Skeletal muscle tissue (tissue), 4 donors: ENCODE measurements around the gene DDX49. TPM values are rescaled to one million over a fixed set of nuclear protein-coding genes. Genes with fewer than 3 reads are reported as not detected.

ENCODE experiments used
- H3K27ac ChIP-seq: one replicate; pipeline ENCODE4 v1.7.0; 2013; ENCODE audit warnings: mild to moderate bottlenecking, low read depth, low read length, inconsistent platforms
- H3K27me3 ChIP-seq, 3 donors: one replicate each; pipeline ENCODE4 v1.7.0; 2013; ENCODE audit warnings: low read length in 3 of 3; ENCODE audit not compliant: control insufficient read depth in 3 of 3, insufficient read depth in 3 of 3
- H3K36me3 ChIP-seq, 3 donors: one replicate each; pipeline ENCODE4 v1.7.0; 2013; ENCODE audit warnings: low read length in 3 of 3; ENCODE audit not compliant: control insufficient read depth in 3 of 3, insufficient read depth in 3 of 3
- H3K4me1 ChIP-seq, 3 donors: one replicate each; pipeline ENCODE4 v1.7.0; 2013; ENCODE audit warnings: low read length in 3 of 3, mild to moderate bottlenecking in 3 of 3; ENCODE audit not compliant: control insufficient read depth in 3 of 3, insufficient read depth in 3 of 3
- H3K4me3 ChIP-seq, 3 donors: one replicate each; pipeline ENCODE4 v1.7.0; 2013; ENCODE audit warnings: low read length in 3 of 3
- H3K9ac ChIP-seq, 3 donors: one replicate each; pipeline ENCODE4 v1.7.0; 2013; ENCODE audit warnings: low read length in 3 of 3, mild to moderate bottlenecking in 3 of 3, moderate library complexity in 2 of 3, low read depth in 1 of 3
- H3K9me3 ChIP-seq, 3 donors: one replicate each; pipeline ENCODE4 v1.7.0; 2013; ENCODE audit warnings: low read length in 3 of 3; ENCODE audit not compliant: control insufficient read depth in 3 of 3
- total RNA-seq: library from RNA; depleted of rRNA; stranded (reverse); fragments of >200 nt; gene quantifications from one replicate; pipeline ENCODE4 v1.2.3, GENCODE V29; 2014
- donor health status: Osteomylitis.

DDX49 gene
- total RNA-seq, 1 donor from 2014 or later: 35.0 TPM

DNA sequence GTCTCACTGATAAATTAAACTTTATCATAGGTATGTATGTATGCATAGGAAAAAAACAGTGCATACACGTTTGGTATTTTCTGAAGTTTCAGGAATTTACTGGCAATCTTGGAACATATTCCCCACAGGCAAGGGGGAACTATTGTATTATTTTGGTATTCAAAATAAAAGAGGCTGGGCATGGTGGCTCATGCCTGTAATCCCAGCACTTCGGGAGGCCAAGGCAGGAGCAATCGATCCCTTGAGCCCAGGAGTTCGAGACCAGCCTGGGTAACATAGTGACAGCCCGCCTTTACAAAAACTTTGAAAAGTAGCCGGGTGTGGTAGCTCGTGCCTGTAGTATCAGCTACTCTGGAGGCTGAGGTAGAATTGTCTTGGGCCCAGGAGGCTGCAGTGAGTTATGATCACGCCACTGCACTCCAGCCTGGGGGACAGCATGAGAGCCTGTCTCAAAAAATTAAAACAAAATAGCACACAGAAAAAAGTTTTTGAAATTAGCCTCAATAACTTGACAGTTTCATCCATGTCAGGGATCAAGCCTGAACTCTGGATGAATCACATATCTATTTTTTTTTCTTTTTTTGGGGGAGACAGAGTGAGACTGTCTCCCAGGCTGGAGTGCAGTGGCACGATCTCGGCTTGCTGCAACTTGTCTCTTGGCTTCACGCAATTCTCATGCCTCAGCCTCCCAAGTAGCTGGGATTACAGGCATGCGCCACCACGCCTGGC lies 50.6 kb downstream of the DDX49 start:
- no peak overlapping the region for H3K4me3 ChIP-seq
- no peak overlapping the region for H3K9ac ChIP-seq
- no peaks in the 10 kb centered on the region for H3K27me3 ChIP-seq
- no peak overlapping the region for H3K27ac ChIP-seq
- peaks cover 3 to 6% (median 3%) of the 10 kb centered on the region in 3 donors for H3K4me1 ChIP-seq
- no peaks in the 10 kb centered on the region for H3K9me3 ChIP-seq
- no peaks in the 10 kb centered on the region for H3K36me3 ChIP-seq

GRCh38 chr19:18972301-18972811 lies 52.8 kb downstream of the DDX49 start:
- Histone ChIP-seq H3K9ac (no peak overlapping the region), H3K4me3 (no peak overlapping the region), H3K36me3 (no peaks in the 10 kb centered on the region), H3K27me3 (no peaks in the 10 kb centered on the region), H3K27ac (no peak overlapping the region), H3K9me3 (no peaks in the 10 kb centered on the region), H3K4me1 (peaks cover 2 to 5% (median 3%) of the 10 kb centered on the region in 3 donors)

DNA sequence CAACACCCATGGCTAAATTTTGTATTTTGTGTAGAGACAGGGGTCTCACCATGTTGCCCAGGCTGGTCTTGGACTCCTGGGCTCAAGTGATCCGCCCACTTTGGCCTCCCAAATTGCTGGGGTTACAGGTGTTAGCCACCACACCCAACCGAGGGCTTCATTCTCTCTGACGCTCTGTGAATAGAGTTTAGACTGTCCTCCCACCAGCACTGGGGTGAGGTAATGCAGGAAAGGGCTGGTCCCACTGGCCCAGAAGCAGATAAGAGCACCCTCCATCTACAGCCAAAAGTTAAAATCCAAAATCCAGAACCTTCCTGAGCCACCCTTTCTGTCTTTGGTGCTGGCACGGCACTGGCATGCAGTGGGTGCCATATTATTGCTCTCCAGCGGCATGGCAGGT lies 53.3 kb downstream of the DDX49 start:
- Histone ChIP-seq H3K9me3 (no peaks in the 10 kb centered on the region), H3K9ac (no peak overlapping the region), H3K27ac (no peak overlapping the region), H3K4me1 (peaks cover 0 to 2% (median 0%) of the 10 kb centered on the region in 3 donors), H3K36me3 (no peaks in the 10 kb centered on the region), H3K4me3 (no peak overlapping the region), H3K27me3 (no peaks in the 10 kb centered on the region)

DNA sequence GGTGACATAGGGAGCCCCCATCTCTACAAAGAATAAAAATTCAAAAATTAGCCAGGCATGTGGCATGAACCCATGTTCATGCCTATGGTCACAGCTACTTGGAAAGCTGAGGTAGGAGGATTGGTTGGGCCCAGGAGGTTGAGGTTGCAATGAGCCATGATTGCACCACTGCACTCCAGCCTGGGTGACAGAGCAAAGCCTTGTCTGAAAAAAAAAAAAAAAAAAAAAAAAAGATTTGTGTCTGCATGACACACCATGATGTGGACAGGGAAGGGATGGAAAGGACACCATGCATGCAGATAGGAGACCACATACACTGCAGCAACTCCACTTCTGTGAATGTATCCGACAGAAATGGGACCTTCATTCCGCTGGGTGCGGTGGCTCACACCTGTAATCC lies 55.5 kb downstream of the DDX49 start:
- Histone ChIP-seq H3K36me3 (no peaks in the 10 kb centered on the region), H3K4me3 (no peak overlapping the region), H3K27me3 (no peaks in the 10 kb centered on the region), H3K27ac (no peak overlapping the region), H3K9ac (no peak overlapping the region), H3K9me3 (no peaks in the 10 kb centered on the region), H3K4me1 (peaks cover 0 to 2% (median 0%) of the 10 kb centered on the region in 3 donors)

DNA sequence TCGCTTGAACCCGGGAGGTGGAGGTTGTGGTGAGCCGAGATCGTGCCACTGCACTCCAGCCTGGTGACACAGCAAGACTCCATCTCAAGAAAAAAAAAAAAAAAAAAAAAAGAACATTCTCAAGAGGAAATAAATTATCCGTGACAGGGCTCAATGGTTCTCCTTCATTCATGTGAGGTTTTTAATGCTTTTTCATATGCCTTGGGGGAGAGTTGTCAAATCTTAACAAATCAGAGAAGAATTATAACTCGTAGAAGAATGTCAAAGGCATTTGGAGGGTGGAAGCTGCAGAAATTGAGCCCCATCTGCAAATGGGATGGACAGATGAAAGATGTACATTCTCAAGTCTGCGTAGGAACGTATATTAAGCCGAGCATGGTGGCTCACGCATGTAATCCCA lies 56.4 kb downstream of the DDX49 start:
- H3K9me3 ChIP-seq: no peaks in the 10 kb centered on the region
- no peak overlapping the region for H3K4me3 ChIP-seq
- H3K4me1 ChIP-seq: peaks cover 0 to 2% (median 0%) of the 10 kb centered on the region in 3 donors
- H3K27ac ChIP-seq: no peak overlapping the region
- no peaks in the 10 kb centered on the region for H3K36me3 ChIP-seq
- no peak overlapping the region for H3K9ac ChIP-seq
- no peaks in the 10 kb centered on the region for H3K27me3 ChIP-seq

Other genes with a start within 250 kb of the DDX49 start
- gene CRTC1, start 236.0 kb upstream of the DDX49 start, total RNA-seq: 3.1 TPM
- gene COMP, start 128.4 kb upstream of the DDX49 start, total RNA-seq: 15.7 TPM
- gene UPF1, start 87.8 kb upstream of the DDX49 start, total RNA-seq: 30.8 TPM
- gene CERS1, start 23.6 kb upstream of the DDX49 start, total RNA-seq: 17.7 TPM
- gene COPE, start 328 bp upstream of the DDX49 start, total RNA-seq: 67.8 TPM
- 54.8 TPM for gene HOMER3, start 21.5 kb downstream of the DDX49 start, total RNA-seq
- 19.8 TPM for gene SUGP2, start 113.8 kb downstream of the DDX49 start, total RNA-seq
- gene ARMC6, start 113.9 kb downstream of the DDX49 start, total RNA-seq: 27.1 TPM
- gene SLC25A42, start 144.3 kb downstream of the DDX49 start, total RNA-seq: 7.8 TPM
- gene TMEM161A, start 218.8 kb downstream of the DDX49 start, total RNA-seq: 11.0 TPM